ENCODE data around the gene ATP8B4. TPM values are rescaled to one million over a fixed set of nuclear protein-coding genes. Genes with fewer than 3 reads are reported as not detected.

ATP8B4 gene
- total and polyA plus RNA-seq, 10 of the 15 experiments (the other 5 are each of a cell fraction or from before 2014, with no cell fraction given), result 0.02 to 0.94 (median 0.19) TPM

DNA sequence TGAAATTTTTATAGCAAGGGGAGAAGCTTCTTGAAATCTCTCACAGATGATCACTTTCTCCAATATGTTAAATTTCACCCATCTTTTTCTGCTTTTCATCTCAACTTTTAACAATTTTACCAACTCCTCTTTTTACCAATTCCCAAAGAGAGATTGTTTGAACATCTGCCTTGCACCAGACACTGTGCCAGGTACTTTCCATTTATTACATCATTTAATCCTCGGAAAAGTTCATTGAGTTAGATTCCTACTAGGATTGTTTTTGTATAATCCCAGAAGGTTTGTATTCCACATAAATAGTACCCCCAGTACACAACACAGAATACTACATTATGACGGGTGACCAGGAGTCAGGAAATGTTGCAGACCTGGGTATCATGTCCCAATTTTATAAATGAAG, 74.1 kb downstream of the ATP8B4 start (continued):
- no peak for TF ChIP-seq TBL1XR1 (IDR thresholded peaks at IDR 0.05; ENCODE audit: low read depth, low read length)
- TF ChIP-seq, protein P1, sequence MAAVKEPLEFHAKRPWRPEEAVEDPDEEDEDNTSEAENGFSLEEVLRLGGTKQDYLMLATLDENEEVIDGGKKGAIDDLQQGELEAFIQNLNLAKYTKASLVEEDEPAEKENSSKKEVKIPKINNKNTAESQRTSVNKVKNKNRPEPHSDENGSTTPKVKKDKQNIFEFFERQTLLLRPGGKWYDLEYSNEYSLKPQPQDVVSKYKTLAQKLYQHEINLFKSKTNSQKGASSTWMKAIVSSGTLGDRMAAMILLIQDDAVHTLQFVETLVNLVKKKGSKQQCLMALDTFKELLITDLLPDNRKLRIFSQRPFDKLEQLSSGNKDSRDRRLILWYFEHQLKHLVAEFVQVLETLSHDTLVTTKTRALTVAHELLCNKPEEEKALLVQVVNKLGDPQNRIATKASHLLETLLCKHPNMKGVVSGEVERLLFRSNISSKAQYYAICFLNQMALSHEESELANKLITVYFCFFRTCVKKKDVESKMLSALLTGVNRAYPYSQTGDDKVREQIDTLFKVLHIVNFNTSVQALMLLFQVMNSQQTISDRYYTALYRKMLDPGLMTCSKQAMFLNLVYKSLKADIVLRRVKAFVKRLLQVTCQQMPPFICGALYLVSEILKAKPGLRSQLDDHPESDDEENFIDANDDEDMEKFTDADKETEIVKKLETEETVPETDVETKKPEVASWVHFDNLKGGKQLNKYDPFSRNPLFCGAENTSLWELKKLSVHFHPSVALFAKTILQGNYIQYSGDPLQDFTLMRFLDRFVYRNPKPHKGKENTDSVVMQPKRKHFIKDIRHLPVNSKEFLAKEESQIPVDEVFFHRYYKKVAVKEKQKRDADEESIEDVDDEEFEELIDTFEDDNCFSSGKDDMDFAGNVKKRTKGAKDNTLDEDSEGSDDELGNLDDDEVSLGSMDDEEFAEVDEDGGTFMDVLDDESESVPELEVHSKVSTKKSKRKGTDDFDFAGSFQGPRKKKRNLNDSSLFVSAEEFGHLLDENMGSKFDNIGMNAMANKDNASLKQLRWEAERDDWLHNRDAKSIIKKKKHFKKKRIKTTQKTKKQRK (IDR thresholded peaks at IDR 0.05; ENCODE audit: low read depth, low read length), result no peak
- no peak for TF ChIP-seq NR2F1 (conservative IDR thresholded peaks at IDR 0.05)
- TF ChIP-seq CBFB (IDR thresholded peaks at IDR 0.05; ENCODE audit: low read depth), result no peak
- no peak for TF ChIP-seq SREBF1 (IDR thresholded peaks at IDR 0.05; ENCODE audit: low read length)
- no peak for TF ChIP-seq IRF4 (IDR thresholded peaks at IDR 0.05; ENCODE audit: low read depth, low read length)
- TF ChIP-seq KLF5 (IDR thresholded peaks at IDR 0.05; ENCODE audit: partially characterized antibody), result no peak
- no peak for TF ChIP-seq ETV6 (conservative IDR thresholded peaks at IDR 0.05 in 1 of 2, IDR thresholded peaks at IDR 0.05 in 1 of 2; ENCODE audit: borderline replicate concordance in 1 of 2, low read depth in 1 of 2)

DNA sequence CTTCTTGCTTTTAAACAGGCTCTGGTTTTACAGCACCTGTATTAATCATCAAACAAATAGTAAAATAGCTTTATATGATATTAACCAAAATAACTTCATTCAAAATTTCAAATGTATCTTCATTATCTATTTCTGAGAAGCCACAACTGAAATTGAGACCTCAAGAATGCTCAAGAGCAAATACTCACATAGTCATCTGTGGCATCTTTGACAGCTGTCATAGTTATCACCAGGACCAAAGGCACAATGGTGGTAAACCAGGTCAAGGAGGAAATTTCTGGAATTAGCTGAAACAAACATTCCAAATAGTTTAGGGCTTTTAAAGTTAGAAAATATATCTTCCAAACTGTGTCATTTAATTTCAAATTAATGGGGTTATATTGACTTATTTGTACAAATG, 74.6 kb downstream of the ATP8B4 start:
- no TSS peak for BruUV-seq (replicated peaks)
- intact Hi-C loops (cut with micrococcal nuclease; ENCODE audit: unreplicated experiment) (no loop called here), in situ Hi-C loops (cut with MboI) (no loop called here)
- Histone ChIP-seq H3K27me3 (replicated peaks in 1 of 2; ENCODE audit: control insufficient read depth in 2 of 2, insufficient read depth in 2 of 2, low read length in 1 of 2) (no peaks in the 10 kb centered on the region), H3K4me1 (ENCODE audit: control insufficient read depth, insufficient read depth, low read length) (no peaks in the 10 kb centered on the region), H3K4me2 (ENCODE audit: control insufficient read depth, insufficient read depth) (no peak overlapping the region), H3K27ac (ENCODE audit: control insufficient read depth, insufficient read depth) (no peak overlapping the region), H4K20me1 (ENCODE audit: control insufficient read depth, insufficient read depth) (no peaks in the 10 kb centered on the region), H3K9me3 (replicated peaks; ENCODE audit: control insufficient read depth, insufficient read depth, low read length) (no peaks in the 10 kb centered on the region; the same call in 2 of the 3 replicates), H2AFZ (ENCODE audit: control insufficient read depth, low read depth, low read length) (no peak overlapping the region), H3K79me2 (ENCODE audit: control insufficient read depth, insufficient read depth, low read length) (no peaks in the 10 kb centered on the region), H3K4me3 (no peak overlapping the region), H3K9ac (ENCODE audit: control insufficient read depth, insufficient read depth, low read length) (no peak overlapping the region), H3K36me3 (ENCODE audit: control insufficient read depth in 2 of 2, insufficient read depth in 2 of 2, low read length in 1 of 2) (no peaks in the 10 kb centered on the region)
- SMC1A ChIA-PET (ENCODE audit: uncharacterized antibody, unreplicated experiment), result interaction anchor here (0.8 to 4.9 kb wide), 5 partner anchors 18 to 41 kb away, joined by 3 to 31 read pairs (median 4); no protein-coding TSS in a partner anchor
- POLR2A ChIA-PET, result no interaction called here
- DNase-seq (ENCODE audit: low read depth, low spot score) (no peak), ATAC-seq (no peak), FAIRE-seq (no peak)
- TF ChIP-seq PAX8 (IDR thresholded peaks at IDR 0.05), result no peak
- TF ChIP-seq SMC3 (IDR thresholded peaks at IDR 0.05; ENCODE audit: borderline replicate concordance, low read length), result no peak
- RAD21 ChIA-PET (ENCODE audit: unreplicated experiment), result interaction anchor here (0.8 to 1.6 kb wide), 2 partner anchors 10 to 26 kb away, joined by 3 to 6 read pairs; no protein-coding TSS in a partner anchor
- CTCF ChIA-PET, result interaction anchor here (0.5 to 1.4 kb wide), 5 partner anchors 9 to 102 kb away, joined by 3 to 5 read pairs (median 3); no protein-coding TSS in a partner anchor

Data from GM12878 (cell line).